Measurements from ENCODE around the gene EPS8.
A peak's percentile ranks its signal among the peaks of the same experiment; 100 is the strongest.

Gene EPS8

GRCh38 chr12:15712823-15713660, 76.1 kb downstream of the EPS8 start:
- peak; percentile 4 for DNase-seq

DNA sequence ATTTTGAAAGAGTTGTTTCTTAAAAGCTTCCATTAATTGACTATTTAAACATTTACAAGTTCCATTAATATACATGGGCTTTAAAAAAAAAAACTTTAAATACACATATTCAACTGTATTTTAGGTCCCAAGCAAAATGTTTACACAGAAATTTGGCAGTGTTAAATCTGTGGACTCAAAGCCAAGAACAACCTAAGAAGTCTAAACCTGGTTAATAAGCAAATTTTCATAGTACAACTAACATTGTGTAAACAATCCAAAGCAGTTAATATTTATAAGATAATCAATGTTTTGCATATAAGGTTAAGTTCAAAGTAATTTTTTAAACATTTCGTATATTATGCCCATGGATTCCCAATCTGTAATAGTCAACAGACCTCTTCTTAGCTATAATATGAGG, 77.0 kb downstream of the EPS8 start:
- DNase-seq = no peak

GRCh38 chr12:15710860-15711510, 78.2 kb downstream of the EPS8 start:
- DNase-seq = no peak

- no peak for DNase-seq
Observed at GRCh38 chr12:15709551-15709950, 79.6 kb downstream of the EPS8 start.

- no peak for DNase-seq
Observed at GRCh38 chr12:15708396-15709076, 80.7 kb downstream of the EPS8 start.

DNA sequence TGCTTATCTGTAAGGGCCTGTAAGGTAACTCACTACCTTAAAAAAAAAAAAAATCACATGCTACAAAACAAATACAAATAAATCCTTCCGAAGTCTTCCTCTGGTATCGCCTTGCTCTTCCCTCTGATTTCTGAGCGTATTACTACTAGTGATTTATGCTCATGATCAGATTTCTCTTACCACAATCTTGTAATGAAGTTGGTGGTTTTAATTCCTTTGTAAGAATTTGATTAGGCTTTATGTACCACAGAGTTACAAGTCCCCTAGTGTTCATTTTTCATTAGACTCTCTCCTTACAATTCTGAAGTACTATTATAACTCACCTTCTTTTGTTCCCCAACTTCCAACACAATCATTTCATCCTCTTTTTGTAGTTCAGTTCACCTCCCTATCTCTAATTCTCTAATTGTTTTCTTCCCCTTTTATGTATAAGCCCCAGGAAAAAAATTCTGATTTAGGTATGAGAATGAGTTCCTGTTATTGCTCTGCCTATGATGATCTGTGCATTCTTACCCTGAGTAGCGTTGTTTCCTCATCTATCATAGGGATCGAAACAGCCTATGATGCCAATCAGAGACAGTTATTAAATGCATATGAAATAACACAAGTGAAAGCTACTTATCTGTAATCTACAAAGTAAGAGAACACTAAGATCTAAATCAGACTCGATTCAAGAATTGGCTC, 81.5 kb downstream of the EPS8 start:
- DNase-seq = no peak

DNA sequence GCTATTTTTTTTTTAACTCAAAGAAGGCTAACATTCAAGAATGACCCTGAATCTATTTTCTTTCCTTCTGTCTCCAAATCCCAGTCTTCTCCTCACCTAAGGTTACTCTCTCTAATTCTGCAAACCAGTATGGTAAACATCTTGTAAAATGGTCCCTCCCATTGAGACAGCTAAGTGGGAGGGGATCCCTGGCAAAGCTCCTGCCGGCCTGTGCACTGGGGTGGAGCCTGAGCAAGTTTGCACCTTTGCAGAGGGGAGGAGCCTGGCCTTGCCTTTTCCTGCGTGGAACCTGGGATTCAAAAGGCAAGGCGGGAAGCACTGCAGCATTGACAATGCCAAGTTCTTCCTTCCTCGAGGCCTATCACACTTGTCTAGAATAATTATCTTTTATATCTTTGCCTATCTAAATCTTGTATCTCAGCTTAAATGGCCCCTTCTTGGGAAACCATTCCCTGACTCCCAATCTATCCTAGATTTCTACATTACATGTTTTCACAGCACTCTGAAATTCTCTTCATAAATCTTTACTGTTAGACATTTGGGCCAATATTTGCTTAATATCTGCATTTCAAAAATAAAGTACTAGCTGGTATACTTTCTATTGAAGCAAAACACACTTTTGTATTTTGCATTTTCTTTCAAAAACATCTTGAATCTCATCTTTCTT, 83.0 kb downstream of the EPS8 start:
- DNase-seq = no peak

- no peak for DNase-seq
Observed at GRCh38 chr12:15705606-15706005, 83.6 kb downstream of the EPS8 start.

GRCh38 chr12:15702276-15702675, 86.9 kb downstream of the EPS8 start:
- no peak for DNase-seq

DNA sequence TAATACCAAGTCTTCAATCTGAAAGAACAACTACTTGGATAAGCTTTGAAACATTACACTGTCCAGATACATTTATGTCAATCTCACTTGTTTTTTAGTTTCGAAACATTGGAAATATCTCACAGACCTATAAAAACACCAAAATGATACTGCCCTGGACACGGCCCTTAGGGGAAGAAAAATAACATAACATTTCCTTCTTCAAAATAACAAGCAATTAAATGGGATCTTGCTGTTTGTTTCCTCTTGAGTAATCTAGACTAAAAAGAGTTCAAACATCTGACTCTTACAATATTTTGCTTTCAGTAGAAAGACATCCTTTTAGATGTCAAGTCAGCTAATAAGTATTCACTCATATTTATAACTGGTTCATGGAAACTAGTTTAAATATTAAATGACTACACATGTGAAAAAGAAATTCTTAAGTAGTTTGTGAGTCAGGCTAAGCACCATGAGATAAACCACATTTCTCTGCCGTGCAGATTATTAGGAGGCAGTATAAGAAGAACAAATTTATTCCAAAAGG, 87.5 kb downstream of the EPS8 start:
- peak; percentile 46 for DNase-seq

GRCh38 chr12:15701206-15701605, 88.0 kb downstream of the EPS8 start:
- DNase-seq = peak; percentile 23

DNA sequence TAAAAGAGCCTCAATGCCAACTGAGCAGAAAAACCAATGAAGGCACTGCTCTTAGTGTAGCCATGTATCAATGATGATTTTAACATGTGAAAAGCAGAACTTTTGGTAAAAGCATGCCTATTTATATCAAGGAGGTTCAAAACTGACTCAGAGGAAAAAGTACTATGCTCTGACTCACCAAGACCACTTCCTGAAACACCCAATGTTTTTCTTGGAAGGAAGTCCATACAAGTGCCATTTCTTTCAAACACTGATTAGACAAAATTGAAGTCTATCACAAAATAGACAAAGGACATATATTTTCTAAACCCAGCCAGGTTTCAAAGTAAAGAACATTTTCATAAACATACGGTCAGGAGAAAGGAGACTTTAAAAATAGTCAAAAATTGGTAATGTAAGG, 88.6 kb downstream of the EPS8 start:
- DNase-seq = peak; percentile 92

GRCh38 chr12:15699886-15700285, 89.3 kb downstream of the EPS8 start:
- DNase-seq = no peak

DNA sequence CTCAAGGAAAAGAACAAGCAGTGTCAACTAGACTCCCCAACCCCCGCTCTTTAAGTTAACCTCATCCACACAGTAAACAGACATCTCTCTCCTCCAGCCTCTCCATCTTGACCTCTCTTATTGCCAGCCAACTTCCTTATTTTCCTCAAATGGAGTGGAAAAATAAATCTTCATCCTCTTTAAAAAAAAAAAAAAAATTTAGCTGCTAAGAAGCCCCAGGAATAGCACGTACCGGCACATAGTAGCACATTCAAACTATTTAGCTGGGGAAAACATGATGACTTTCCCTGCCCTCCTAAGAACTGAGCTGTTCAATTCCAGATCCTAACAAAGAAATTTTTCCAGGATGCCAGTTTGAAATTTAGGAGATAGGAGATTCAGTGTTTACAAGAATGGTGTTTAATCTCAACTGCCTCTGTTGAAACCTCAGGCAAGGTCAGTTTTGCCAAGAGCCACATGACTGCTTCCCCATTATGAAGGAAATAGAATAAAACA, 90.8 kb downstream of the EPS8 start:
- DNase-seq = no peak

DNA sequence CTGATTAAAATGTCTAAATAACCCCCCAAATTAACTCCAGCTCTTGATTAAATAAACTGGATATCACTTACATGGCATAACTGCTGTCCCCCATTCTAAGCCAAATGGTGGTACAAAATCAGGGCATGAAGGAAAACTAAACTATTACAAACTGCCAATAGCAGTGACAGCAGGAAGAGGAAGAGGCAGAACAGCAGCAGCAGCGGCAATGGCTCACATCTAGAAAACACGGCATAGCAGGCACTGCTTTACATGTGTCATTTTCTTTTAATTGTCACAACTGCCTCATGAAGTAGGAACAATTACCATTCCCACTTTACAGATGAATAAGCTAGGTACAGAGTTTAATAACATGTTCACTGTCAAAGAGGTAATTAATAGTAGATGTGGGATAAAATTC, 92.0 kb downstream of the EPS8 start:
- DNase-seq = no peak

DNA sequence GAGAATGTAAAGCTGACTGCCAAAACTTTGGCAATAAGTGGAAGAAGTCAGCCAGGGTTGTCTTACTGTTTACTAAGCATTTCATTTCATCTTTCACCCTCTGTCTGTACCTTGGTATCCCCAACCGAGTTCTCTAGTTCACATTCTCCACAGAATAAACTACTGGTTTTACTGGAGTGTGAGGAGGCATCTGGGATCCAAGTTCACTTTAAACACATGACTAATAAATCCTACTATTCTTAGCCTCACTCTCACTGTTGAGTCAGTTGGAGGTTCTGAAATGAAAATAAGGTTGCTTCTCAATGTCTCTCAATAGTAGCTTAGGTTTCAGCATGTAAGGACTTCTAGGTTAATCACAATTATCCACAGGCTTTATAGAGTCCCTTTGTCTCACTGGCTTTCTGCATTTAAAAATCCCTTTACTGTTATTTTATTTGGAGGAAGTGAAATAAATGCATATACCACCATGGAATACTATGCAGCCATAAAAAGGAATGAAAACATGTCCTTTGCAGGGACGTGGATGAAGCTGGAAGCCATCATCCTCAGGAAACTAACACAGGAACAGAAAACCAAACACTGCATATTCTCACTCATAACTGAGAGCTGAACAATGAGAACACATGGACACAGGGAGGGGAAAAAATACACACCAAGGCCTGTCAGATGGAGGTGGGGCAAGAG, 95.8 kb downstream of the EPS8 start:
- no peak for DNase-seq

DNA sequence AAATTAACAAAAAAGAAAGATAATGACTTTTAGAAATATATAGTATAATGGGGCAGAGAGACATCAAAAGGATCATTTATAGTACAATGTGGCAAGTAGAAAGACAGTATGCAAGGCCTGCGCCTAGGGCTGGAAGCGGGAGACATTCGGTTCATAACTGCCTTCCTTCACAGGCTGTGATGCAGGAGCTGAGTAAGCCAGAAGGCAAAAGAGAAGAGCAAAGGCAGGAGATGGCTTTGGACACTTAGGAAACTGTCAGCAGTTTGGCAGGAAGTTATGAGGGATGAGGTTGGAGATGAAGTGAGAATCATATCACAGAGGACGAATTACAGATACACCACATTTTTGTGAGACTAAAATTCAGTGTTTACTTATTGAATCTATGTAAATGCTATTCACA, 97.8 kb downstream of the EPS8 start:
- DNase-seq = no peak

DNA sequence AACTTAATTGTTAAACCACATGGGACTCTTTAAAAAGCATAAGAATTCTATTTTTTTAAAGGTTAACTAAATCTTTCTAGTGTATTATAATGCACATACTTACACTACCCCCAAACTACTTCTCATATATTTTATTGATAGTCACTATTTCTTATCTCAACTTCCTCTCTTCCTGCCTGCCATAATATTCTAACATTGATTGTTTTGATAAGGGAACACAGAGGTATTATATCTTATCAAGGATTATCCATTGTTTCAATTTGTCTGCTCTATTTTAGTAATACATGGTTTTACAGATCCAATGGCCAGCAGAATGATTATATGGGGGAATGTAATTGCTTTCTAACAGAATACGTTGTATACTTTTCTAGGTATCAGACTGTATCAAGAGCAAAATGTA, 98.9 kb downstream of the EPS8 start:
- DNase-seq = no peak

DNA sequence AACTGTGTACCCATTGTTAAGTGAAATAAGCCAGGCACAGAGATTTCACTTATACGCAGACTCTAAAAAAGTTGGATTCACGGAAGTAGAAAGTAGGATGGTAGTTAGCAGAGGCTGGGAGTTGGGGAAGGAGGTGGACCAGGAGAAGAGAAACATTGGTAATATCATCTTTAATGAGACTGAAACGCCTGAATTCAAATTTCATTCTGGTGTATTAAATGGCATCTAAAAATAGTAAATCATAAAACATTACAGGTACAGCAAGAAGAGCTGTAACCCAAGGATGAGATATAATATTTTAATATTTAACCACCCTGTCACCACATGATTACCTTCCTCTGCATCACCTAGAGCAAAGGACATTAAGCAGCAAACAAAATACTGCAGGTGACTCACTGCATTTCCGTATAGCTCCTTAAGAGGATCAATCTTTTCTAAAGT, 99.4 kb downstream of the EPS8 start:
- peak; percentile 7 for DNase-seq

- no peak for DNase-seq
Observed at GRCh38 chr12:15688838-15689625, 100.2 kb downstream of the EPS8 start.

GRCh38 chr12:15688202-15688736, 100.9 kb downstream of the EPS8 start:
- DNase-seq = no peak
